Activated CD8-positive, alpha-beta memory T cell treated with anti-CD3 and anti-CD28 coated beads, Interleukin-2, amount 10 ng/mL, durations not matched to agents 7 days and 5 days (primary cell): ENCODE results near the gene ANXA8. TPM values are rescaled to one million over a fixed set of nuclear protein-coding genes. Genes with fewer than 3 reads are reported as not detected.

ENCODE experiments used
- ATAC-seq: fragments of 150-1000 bp; cut with Tn5 transposase; one replicate; pipeline ENCODE4 v1.10.0; 2021; ENCODE audit warnings: moderate library complexity
- CTCF ChIA-PET: fragments of 350-600 bp; sonication (Branson Sonifier 250); formaldehyde crosslinking; loops from one replicate; lab custom pipeline; 2021; ENCODE audit warnings: antibody characterized with exemption; lab: Charles Lee
- DNase-seq: peaks from one replicate; pipeline ENCODE4 v3.0.0-alpha.2; 2020
- H3K27ac Mint-ChIP-seq: one replicate; pipeline ENCODE4 v1.8.0; 2021; ENCODE audit warnings: mild to moderate bottlenecking, mixed read lengths
- H3K27me3 Mint-ChIP-seq: one replicate; pipeline ENCODE4 v1.8.0; 2021; ENCODE audit warnings: mixed read lengths
- H3K36me3 Mint-ChIP-seq: one replicate; pipeline ENCODE4 v1.8.0; 2021; ENCODE audit warnings: mild to moderate bottlenecking, mixed read lengths
- H3K4me1 Mint-ChIP-seq: one replicate; pipeline ENCODE4 v1.8.0; 2021; ENCODE audit warnings: mixed read lengths
- H3K4me3 Mint-ChIP-seq: one replicate; pipeline ENCODE4 v1.8.0; 2021; ENCODE audit warnings: mild to moderate bottlenecking, moderate library complexity, mixed read lengths
- H3K9me3 Mint-ChIP-seq: one replicate; pipeline ENCODE4 v1.8.0; 2022; ENCODE audit warnings: low read depth, mixed read lengths
- total RNA-seq, 2 experiments: library from RNA; stranded (reverse); gene quantifications; one replicate each; pipeline ENCODE4 v1.2.3, GENCODE V29; 2021

Gene ANXA8
- total RNA-seq, 2 experiments from 2014 or later: 0.23 to 1.3 TPM

DNA sequence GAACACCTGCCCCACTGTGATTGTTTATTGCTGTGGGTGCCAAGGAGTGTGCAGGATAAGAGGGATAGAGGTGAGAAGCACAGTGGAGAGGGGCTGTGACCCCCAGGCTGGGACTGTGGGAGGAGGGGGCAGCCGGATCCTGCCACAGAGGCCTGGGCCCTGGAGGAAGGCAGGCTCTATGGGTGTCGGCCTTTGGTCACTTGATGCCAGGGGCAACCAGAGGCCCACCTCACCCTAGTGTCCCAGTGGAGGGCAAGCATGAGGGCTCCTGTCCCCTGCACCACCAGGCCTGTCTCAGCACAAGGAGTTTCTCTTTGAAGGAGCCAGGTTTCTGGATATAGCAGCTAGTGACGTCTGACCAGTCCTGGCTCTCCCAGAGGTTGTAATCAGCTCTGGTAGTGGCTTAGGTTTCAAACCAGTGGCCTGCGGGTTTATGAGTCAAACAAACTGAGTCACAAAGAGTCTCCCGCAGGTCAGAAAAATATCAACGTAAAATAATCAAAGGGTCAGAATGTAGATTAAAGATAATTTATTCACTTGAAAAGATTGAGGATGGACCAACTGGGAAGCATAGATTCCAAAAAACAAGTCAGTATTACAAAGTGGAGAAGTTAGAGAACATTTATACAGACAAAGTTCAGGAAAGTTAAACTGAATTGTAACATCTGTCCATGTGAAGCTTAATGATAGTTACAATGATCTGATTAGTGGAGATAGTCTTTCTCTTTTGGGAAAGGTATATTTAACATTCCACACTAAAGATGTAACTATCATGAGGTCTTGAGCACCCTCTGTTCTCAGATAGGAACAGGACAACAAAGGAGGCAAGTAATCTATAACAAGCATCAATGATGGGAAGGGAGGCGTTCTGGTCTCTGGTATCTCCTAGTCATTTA, 62.6 kb downstream of the ANXA8 start:
- Mint-ChIP-seq H3K4me1 (no peaks in the 10 kb centered on the region), H3K27ac (no peak overlapping the region), H3K9me3 (no peaks in the 10 kb centered on the region), H3K27me3 (peaks cover 12% of the 10 kb centered on the region), H3K4me3 (no peak overlapping the region), H3K36me3 (no peaks in the 10 kb centered on the region)
- DNase-seq (no peak), ATAC-seq (no peak)
- CTCF ChIA-PET: no interaction called here

DNA sequence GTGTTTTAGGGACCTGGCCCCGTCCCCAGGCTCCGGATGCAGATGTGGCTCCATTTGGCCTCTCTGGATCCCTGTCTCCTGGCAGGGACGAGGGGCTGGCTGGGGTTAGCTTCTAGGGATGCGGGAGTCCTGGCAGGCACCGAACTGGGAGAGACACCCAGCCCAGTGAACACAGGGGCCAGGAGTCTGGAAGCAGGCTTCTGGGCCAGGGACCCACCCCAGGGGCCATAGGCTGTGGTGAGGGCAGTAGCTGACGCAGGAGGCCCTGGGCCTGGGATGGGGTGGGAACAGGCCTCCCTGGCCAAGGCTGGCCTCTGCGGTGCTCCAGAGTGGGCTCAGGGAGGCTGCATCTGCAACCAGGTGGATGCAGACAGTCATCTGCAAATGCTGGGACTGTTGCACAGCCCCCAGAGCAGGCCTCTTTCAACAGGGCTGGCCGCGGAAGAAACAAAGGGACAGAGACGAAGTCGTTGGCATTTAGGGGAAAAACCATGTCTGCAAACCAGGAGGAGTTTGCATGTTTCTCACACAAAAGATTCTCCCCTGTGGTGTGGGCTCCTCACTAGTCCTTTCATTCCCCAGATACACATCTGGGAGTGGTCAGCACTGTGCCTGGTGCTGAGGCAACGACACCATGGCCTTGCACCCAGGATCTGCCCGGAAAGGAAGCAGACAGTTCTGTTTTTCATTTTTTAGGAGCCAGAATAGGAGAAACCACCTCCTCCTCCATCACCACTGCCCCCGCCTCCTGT, 63.4 kb downstream of the ANXA8 start:
- DNase-seq (no peak), ATAC-seq (no peak)
- CTCF ChIA-PET: no interaction called here
- H3K9me3 Mint-ChIP-seq: no peaks in the 10 kb centered on the region
- H3K36me3 Mint-ChIP-seq: no peaks in the 10 kb centered on the region
- no peak overlapping the region for H3K27ac Mint-ChIP-seq
- no peak overlapping the region for H3K4me3 Mint-ChIP-seq
- H3K4me1 Mint-ChIP-seq: no peaks in the 10 kb centered on the region
- H3K27me3 Mint-ChIP-seq: peaks cover 12% of the 10 kb centered on the region

DNA sequence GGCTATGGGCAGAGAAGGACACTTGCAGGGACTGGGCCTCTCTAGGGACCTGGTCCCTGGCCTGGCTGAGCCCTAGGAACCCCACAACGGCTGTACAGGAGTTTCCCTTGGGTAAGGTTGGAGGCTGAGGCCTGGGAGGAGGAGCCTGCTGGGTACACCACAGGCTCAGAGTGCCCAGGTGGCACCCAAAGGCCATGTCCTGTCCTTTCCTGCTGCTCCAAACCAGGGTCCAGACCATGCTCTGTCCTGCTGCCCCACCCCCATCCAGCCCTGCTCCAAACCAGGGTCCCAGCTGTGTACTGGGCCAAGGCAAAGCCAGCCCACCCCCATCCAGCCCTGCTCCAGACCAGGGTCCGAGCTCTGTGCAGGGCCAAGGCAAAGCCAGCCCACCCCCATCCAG, 64.5 kb downstream of the ANXA8 start:
- H3K27me3 Mint-ChIP-seq: peaks cover 12% of the 10 kb centered on the region
- no peak overlapping the region for H3K4me3 Mint-ChIP-seq
- ATAC-seq (no peak), DNase-seq (no peak)
- H3K36me3 Mint-ChIP-seq: no peaks in the 10 kb centered on the region
- H3K9me3 Mint-ChIP-seq: no peaks in the 10 kb centered on the region
- H3K27ac Mint-ChIP-seq: no peak overlapping the region
- CTCF ChIA-PET: no interaction called here
- H3K4me1 Mint-ChIP-seq: no peaks in the 10 kb centered on the region

DNA sequence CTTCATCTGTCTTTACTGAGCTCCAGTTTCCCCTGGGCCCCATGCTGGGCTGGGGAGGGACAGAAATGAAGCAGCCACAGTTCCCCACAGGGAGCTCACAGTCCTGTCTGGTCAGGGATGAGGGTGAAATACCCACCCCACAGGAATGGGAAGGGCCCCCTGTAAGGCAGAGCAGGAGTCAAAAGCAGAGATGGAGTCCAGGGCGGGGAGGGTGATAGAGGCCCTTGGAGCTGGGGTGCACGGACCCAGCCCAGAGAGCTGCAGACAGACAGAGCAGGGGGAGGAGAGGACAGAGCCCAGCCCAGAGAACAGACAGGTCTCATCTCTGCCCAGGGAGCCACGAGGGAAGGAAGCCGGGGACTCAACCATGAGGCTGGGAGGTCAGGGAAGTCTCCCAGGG, 64.9 kb downstream of the ANXA8 start:
- no peak for DNase-seq
- no peak overlapping the region for H3K27ac Mint-ChIP-seq
- peaks cover 10% of the 10 kb centered on the region for H3K27me3 Mint-ChIP-seq
- H3K4me1 Mint-ChIP-seq: no peaks in the 10 kb centered on the region
- no peaks in the 10 kb centered on the region for H3K36me3 Mint-ChIP-seq
- no peak for ATAC-seq
- H3K9me3 Mint-ChIP-seq: no peaks in the 10 kb centered on the region
- CTCF ChIA-PET: no interaction called here
- H3K4me3 Mint-ChIP-seq: no peak overlapping the region

DNA sequence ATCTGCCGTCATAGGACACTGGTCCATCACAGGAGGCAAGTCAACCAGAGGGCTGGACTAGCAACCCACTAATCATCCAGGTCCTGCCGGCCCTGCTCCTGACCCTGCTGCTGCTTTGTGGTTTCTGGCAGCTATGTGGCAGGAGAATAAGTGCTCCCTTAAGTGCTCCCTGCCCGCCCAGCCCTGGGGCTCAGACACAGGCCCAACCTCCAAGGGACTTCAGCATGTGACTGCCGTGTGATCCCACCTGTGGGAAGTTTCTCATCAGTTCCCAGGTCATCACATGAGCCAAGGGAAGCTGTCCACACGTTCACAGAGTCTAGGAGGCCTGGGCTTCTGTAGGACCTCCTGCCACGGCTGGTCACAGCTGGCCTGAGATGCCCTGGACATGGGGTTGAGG, 65.6 kb downstream of the ANXA8 start:
- Mint-ChIP-seq H3K27ac (no peak overlapping the region), H3K4me3 (no peak overlapping the region), H3K27me3 (peaks cover 8% of the 10 kb centered on the region), H3K4me1 (no peaks in the 10 kb centered on the region), H3K9me3 (no peaks in the 10 kb centered on the region), H3K36me3 (no peaks in the 10 kb centered on the region)
- DNase-seq: no peak
- no peak for ATAC-seq
- CTCF ChIA-PET: no interaction called here

Other genes starting within 250 kb of the ANXA8 start
- gene GDF10, start 183.9 kb downstream of the ANXA8 start, total RNA-seq: under 1 TPM in 1 of 2 experiments, not detected in 1; 0.45 TPM
- gene GDF2, start 161.7 kb downstream of the ANXA8 start, total RNA-seq: not detected
- gene RBP3, start 135.8 kb downstream of the ANXA8 start, total RNA-seq: not detected
- under 1 TPM in 1 of 2 experiments, not detected in 1; 0.12 TPM for gene ZNF488, start 99.8 kb downstream of the ANXA8 start, total RNA-seq
- not detected for gene FAM25G, start 7.6 kb upstream of the ANXA8 start, total RNA-seq
- 1 to 10 TPM; 1.8 to 3.8 TPM for gene AGAP9, start 39.5 kb upstream of the ANXA8 start, total RNA-seq